HG03571 (cell line): Measurements from ENCODE around the gene COL27A1.

Source experiments
- ATAC-seq: cut with Tn5 transposase; IDR thresholded peaks from one replicate; pipeline ENCODE4 v1.9.1; 2021; ENCODE audit not compliant: unreplicated experiment

Gene COL27A1

GRCh38 chr9:114281473-114282103 lies 126.3 kb downstream of the COL27A1 start:
- ATAC-seq, result no peak

- ATAC-seq, result no peak
These were observed 126.8 kb downstream of the COL27A1 start for GRCh38 chr9:114282104-114282485.

- no peak for ATAC-seq
These were observed 127.2 kb downstream of the COL27A1 start for GRCh38 chr9:114282507-114282906.

- no peak for ATAC-seq
These were observed 127.6 kb downstream of the COL27A1 start for GRCh38 chr9:114282926-114283325.

- ATAC-seq, result no peak
These were observed 128.3 kb downstream of the COL27A1 start for GRCh38 chr9:114283551-114284111.

GRCh38 chr9:114284316-114285060 lies 129.2 kb downstream of the COL27A1 start:
- no peak for ATAC-seq

GRCh38 chr9:114285166-114285867 lies 130.0 kb downstream of the COL27A1 start:
- ATAC-seq, result no peak

- ATAC-seq, result no peak
These were observed 130.9 kb downstream of the COL27A1 start for GRCh38 chr9:114286146-114286679.

GRCh38 chr9:114287001-114287762 lies 131.8 kb downstream of the COL27A1 start:
- ATAC-seq, result no peak

- no peak for ATAC-seq
These were observed 132.4 kb downstream of the COL27A1 start for GRCh38 chr9:114287763-114288192.

- ATAC-seq, result no peak
These were observed 133.1 kb downstream of the COL27A1 start for GRCh38 chr9:114288193-114289091.

GRCh38 chr9:114289106-114289505 lies 133.8 kb downstream of the COL27A1 start:
- no peak for ATAC-seq

- no peak for ATAC-seq
These were observed 134.5 kb downstream of the COL27A1 start for GRCh38 chr9:114289571-114290481.

GRCh38 chr9:114290561-114290986 lies 135.2 kb downstream of the COL27A1 start:
- no peak for ATAC-seq

- ATAC-seq, result no peak
These were observed 135.7 kb downstream of the COL27A1 start for GRCh38 chr9:114291064-114291474.

- no peak for ATAC-seq
These were observed 136.7 kb downstream of the COL27A1 start for GRCh38 chr9:114291886-114292590.

GRCh38 chr9:114294664-114295063 lies 139.3 kb downstream of the COL27A1 start:
- no peak for ATAC-seq

GRCh38 chr9:114296338-114296737 lies 141.0 kb downstream of the COL27A1 start:
- ATAC-seq, result no peak
